GM19099 (cell line): Measurements from ENCODE around the gene COL8A1.

ENCODE experiments used
- POLR2A ChIP-seq: IDR thresholded peaks from 3 replicates; pipeline ENCODE4 v1.6.1; 2011; ENCODE audit warnings: low read depth; ENCODE audit not compliant: insufficient read length; ENCODE audit errors: extremely low read depth

The COL8A1 gene

GRCh38 chr3:99633887-99634558 lies 4.4 kb upstream of the COL8A1 start:
- no peak for TF ChIP-seq POLR2A

- TF ChIP-seq POLR2A: no peak
Observed at GRCh38 chr3:99634881-99635280, 3.5 kb upstream of the COL8A1 start.

DNA sequence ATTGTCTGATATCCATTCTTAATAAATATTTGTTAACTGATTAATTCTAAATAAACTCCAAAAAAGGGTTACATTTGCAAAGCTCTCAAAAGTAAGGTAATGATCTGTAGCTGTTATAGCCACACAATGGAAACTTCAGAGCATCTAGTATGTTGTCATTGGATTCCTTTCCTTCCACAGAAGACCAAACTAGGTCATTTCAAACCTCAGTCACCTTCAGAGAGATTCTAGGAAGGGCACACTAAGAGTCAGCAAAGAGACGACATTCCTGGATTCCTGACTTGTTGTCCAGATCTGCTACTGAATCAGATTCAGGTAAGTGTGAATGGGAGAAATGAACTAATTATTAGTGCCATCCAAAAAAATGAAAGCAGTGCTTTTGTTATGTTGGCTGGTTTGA lies 3.0 kb upstream of the COL8A1 start:
- no peak for TF ChIP-seq POLR2A

- TF ChIP-seq POLR2A: no peak
Observed at GRCh38 chr3:99637016-99637367, 1.4 kb upstream of the COL8A1 start.

GRCh38 chr3:99637368-99638111 lies 854 bp upstream of the COL8A1 start:
- no peak for TF ChIP-seq POLR2A

DNA sequence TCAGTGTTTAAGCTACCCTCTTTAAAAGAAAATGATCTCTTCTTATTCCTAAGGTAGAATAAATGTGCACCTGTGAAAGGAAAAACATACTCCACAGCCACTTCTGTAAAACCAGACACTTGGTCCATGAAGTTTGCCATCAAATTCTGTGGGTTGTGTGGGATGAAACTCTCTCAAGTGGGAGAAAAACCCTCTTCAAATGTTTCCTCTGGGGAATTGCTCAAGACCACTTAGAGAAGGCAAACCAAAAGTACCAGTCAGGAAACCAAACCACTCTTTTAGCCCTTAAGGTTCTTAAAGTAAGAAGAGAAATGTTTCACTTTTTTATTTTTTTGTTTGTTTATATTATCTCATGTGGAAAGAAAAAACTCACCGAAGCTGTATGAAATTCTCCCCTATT lies 1.2 kb downstream of the COL8A1 start:
- no peak for TF ChIP-seq POLR2A

DNA sequence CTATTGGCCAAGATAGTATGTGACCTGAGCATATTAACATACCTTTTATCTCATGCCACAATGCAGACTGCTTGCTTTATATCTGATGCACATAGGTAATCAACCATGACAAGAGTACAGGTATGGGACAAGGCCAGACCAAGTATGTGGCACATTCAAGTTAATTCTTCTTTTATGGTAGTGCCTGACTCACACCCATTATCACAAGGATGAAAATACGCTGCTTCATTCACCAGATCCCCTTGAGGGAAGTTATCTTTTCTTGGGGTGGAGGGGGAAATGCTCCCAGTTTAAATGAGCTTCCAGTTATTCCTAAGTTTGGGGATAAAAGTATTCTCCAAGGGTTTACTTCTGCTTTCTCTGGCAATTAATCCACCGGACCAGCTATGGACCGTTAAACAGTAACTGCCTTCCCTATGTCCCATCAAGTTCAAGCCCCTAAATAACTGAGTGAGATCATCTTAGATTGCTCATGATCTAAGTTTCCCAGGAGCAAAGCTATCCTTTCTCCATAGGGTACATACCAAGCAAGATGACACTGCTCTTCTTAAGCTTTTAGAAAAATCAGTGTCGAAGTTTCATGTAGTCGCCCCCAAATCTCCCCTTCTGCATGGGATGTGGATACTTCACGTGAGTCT lies 1.9 kb downstream of the COL8A1 start:
- TF ChIP-seq POLR2A: no peak

DNA sequence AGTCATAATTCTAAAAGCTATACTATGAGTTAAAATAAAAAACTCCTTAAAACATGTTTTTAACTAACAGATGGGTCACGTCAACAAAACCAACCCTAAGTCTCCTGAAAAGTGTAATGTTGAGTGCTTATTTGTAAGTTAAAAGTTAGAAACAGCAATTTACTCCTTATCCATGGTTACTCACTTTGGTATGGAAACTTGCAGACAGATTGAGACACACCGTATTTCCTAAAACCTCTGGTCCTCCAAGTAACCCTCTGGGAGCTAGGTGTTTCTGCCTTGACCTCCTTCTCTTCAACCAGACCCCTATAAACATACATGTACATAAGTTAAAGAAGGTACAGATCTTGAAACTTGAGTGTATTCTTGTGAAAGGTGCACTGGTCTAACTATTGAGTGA lies 3.1 kb downstream of the COL8A1 start:
- no peak for TF ChIP-seq POLR2A

DNA sequence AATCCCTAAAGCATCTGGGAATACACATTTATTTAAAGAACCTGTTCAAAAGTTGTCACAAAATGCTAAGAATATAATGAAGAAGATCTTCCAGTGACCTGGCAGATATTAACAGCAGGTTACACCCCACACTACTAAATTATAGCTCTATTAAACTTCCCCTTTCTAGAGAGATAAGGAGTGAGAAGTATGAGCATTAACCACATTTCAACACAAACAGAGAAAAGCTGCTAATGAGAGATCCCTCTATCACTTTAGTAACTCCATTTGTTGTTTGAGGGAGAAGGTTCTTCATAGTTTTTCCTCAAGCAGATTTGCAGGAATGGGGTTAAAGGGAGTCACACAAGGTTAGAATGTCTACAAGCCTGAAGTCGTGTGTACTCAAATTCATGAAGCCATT lies 3.6 kb downstream of the COL8A1 start:
- TF ChIP-seq POLR2A: no peak

DNA sequence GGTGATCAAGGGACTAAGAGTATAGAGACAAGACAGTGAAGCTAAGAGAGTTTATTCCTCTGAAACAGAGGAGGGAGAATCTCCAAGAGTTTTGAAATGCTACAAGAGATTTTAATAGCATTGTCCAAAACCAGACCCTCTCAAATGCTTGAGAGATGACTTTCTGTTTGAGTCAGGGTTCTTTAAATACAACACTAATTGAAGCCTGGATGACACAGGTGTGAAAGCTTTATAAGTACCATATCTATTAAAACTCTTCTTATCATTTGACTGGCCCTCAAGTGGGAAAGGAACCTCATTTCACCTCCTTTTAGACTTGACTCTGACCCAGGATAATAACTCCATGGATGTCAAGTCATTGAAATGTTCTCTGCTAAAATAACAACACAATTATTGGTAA lies 5.6 kb downstream of the COL8A1 start:
- no peak for TF ChIP-seq POLR2A

DNA sequence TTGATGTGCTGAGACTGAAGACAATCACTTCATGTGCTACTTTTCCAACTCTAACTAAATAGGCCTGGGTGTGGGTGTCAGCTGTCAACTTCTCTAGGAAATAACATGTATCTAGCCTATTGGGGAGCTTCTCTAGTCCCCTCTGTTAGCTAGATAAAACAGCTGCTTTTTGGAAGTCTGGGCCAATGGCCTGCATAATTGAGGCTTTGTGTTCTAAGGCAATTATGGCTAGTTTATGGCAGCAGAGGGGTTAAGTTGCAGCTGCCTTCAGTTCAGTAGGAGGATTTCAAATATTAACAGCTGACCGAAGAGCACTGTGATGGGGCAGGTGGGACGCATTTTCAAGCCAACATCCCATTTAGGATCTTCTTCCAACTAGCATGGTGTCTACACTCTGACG lies 6.4 kb downstream of the COL8A1 start:
- TF ChIP-seq POLR2A: no peak

DNA sequence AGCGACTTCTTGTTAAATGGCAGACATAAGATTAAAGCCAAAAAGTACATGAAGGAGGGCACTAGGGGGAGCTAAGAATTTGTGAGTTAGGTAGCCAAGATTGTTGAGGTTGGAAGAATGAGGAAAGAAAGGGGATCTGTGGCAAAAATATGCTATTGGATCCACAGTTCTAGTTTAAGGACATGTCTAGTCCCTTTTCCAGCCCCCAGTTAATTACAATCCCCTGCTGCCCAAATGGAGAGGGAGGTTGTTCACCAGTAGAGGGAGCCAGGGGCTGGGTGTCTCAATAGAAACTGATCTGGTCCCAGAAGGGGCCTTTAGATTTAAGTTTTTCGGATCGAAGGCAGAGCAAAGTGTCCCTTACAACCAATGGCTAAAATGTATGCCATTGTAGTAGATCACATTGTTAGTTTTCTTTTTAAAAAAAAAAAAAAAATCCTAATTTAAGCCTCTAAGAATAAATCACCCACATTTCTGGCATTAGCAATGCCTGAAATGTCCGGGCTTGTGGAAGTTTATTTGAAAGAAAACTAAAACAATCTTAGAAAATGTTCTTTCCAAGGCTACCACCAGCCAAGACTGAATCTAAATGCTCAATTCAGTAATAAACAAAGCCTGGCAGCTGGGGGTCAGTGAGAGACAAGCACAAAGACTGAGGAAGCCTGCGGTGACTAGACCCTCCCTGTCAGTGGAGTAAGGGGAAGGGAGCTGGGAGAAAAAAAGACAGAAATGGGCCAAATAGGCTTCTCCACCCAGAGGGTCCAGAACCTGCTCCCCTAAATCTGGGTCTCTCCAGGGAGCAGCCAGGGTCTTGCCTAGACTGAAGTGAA lies 7.1 kb downstream of the COL8A1 start:
- TF ChIP-seq POLR2A: no peak

GRCh38 chr3:99646107-99646435 lies 7.7 kb downstream of the COL8A1 start:
- TF ChIP-seq POLR2A: no peak

DNA sequence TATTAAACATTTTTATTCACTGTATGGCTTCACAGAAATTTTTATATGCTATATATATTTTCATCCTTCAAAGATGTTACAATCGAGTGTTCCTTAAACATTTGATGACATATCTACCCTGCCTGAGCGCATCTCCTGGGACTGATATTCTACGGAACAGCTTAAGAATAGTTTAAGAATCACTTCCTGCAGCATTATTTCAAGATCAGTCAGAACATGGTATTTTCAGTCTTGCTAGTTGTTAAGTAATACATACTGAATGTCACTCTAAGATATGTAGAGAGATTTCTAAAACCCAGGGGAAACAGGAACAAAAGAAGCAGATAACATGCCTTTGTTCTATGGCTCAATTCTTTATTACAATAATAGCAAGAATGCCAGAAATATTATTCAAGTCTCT lies 8.7 kb downstream of the COL8A1 start:
- TF ChIP-seq POLR2A: no peak

- no peak for TF ChIP-seq POLR2A
Observed at GRCh38 chr3:99648101-99648500, 9.7 kb downstream of the COL8A1 start.
